ENCODE results near the gene MAPKAPK5.
"Not testable (repeated sequence)": the region's sequence is repeated elsewhere in the genome, so short reads cannot be mapped to it uniquely, and the experiment has no call there.

The MAPKAPK5 gene

DNA sequence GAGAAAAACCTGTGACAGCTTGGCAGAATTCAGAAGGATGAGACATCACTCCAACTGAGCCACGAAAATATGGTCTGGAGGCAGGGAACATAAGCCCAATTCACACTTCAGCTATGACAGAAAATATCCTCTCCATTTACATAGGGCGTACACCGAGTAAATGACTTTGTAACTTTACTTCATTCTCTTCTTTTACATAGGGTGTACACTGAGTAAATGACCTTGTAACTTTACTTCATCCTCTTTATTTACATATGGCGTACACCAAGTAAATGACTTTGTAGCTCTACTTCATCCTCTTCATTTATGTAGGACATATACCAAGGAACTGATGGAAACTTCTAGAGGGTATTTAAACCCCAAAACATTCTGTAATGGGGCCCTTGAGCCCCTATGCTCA lies 14.1 kb upstream of the MAPKAPK5 start:
- DNase-seq (ENCODE audit: low read depth in 2 of 2): no peak

DNA sequence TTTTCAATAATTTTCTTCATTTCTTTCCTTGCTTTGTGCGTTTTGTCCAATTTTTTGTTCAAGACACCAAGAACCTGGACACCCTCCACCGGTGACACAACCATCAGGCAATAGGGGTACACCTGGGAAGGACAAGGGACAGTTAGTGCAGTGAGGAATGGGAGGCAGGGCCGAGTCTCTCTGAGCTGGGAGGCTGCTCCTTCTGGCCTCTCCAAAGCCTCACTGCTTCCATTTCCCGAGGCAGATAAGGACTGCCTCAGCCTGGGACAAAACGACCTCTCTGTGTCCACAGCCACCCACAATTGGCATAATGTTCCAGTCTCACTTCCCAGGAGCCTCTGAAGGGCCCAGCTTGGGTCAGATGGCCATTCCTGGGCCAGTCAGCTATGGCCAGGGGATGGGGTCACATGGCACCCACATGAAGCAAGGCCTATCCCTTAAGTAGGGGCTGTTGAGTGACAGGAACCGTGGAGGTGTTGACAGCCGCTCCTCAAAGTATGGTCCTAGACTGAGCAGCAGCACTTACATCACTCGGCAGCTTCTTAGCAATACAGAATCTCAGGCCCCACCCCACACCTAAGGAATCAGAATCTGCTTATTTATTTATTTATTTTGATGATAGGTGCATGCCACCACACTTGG lies 13.6 kb upstream of the MAPKAPK5 start:
- DNase-seq (ENCODE audit: low read depth in 2 of 2): no peak

DNA sequence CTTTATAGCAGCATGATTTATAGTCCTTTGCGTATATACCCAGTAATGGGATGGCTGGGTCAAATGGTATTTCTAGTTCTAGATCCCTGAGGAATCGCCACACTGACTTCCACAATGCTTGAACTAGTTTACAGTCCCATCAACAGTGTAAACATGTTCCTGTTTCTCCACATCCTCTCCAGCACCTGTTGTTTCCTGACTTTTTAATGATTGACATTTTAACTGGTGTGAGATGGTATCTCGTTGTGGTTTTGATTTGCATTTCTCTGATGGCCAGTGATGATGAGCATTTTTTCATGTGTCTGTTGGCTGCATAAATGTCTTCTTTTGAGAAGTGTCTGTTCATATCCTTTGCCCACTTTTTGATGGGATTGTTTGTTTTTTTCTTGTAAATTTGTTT lies 12.4 kb upstream of the MAPKAPK5 start:
- DNase-seq (ENCODE audit: low read depth in 2 of 2): not testable (repeated sequence)

DNA sequence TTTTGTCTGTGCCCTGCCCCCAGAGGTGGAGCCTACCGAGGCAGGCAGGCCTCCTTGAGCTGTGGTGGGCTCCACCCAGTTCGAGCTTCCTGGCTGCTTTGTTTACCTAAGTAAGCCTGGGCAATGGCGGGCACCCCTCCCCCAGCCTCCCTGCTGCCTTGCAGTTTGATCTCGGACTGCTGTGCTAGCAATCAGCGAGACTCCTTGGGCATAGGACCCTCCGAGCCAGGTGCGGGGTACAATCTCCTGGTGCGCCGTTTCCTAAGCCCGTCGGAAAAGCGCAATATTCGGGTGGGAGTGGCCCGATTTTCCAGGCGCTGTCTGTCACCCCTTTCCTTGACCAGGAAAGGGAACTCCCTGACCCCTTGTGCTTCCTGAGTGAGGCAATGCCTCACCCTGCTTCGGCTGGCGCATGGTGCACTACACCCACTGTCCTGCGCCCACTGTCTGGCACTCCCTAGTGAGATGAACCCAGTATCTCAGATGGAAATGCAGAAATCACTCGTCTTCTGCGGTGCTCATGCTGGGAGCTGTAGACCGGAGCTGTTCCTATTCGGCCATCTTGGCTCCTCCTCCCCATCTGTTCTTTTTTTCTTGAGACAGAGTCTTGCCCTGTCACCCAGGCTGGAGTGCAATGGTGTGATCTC lies 7.2 kb upstream of the MAPKAPK5 start:
- DNase-seq (ENCODE audit: low read depth in 2 of 2): not testable (repeated sequence)

DNA sequence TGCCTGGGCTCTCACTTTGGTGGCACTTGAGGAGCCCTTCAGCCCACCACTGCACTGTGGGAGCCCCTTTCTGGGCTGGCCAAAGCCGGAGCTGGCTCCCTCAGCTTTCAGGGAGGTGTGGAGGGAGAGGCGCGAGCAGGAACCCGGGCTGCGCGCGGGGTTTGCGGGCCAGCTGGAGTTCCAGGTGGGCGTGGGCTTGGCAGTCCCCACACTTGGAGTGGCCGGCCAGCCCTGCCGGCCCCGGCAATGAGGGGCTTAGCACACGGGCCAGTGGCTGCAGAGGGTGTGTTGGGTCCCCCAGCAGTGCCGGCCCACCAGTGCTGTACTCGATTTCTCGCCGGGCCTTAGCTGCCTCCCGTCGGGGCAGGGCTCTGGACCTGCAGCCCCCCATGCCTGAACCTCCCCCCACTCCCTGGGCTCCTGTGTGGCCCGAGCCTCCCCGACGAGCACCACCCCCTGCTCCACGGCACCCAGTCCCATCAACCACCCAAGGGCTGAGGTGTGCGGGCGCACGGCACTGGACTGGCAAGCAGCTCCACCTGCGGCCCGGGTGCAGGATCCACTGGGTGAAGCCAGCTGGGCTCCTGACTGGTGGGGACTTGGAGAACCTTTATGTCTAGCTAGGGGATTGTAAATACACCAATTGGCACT lies 6.4 kb upstream of the MAPKAPK5 start:
- DNase-seq (ENCODE audit: low read depth in 2 of 2): not testable (repeated sequence)

DNA sequence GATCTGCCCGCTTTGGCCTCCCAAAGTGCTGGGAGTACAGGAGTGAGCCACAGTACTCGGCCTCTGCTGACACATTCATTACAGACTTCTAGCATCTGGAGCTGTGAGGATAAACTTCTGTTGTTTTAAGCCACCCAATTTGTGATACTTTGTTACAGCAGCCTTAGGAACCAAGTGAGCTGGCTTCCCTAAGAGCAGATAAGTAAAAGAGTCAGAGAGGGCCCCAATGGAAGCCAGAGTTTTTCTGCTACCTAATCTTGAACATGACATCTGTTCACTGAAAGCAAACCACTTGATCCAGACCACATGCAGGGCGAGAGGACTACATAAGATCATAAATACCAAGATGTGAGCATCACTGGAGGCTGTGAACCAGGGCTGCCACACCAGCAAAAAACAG lies 3.7 kb upstream of the MAPKAPK5 start:
- DNase-seq (ENCODE audit: low read depth in 2 of 2): no peak

DNA sequence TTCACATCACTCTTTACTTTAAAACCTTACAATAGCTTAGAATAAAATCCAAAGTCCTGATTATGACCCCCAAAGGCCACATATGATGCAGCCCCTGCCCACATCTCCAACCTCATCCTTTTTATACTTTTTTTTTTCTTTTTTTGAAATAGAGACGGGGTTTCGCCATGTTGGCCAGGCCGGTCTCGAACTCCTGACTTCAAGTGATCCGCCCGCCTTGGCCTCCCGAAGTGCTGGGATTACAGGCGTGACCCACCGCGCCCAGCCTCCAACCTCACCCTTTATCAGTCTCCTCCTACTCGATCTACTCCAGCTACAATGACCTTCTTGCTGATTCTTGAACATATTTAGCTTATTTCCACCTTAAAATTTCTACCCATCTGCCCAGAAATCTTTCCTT lies 1.2 kb upstream of the MAPKAPK5 start:
- no peak for DNase-seq (ENCODE audit: low read depth in 2 of 2)

DNA sequence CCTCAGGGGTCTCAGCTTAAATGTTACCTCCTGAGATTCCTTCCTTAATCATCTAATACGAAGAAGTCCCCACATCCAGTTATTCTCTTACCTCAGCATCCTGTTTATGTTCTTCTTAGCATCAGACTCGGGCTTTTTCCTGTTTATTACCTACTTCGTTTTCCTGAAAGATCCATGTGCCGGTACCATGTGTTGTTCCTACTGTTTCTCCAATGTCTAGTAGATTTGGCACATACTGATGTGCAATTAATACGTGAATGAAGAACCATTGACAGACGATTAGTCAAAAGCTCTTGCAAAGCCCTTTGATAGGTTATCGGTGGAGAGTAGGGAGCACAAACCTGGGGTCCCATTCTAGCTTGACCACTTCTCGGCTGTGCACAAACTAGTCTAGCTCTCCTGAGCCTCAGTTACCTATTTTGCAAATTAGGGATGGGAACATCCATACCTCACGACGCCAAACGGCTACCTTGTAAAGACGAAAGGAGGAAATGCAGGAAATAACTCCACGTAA lies 735 bp upstream of the MAPKAPK5 start:
- DNase-seq (ENCODE audit: low read depth in 2 of 2): no peak

DNA sequence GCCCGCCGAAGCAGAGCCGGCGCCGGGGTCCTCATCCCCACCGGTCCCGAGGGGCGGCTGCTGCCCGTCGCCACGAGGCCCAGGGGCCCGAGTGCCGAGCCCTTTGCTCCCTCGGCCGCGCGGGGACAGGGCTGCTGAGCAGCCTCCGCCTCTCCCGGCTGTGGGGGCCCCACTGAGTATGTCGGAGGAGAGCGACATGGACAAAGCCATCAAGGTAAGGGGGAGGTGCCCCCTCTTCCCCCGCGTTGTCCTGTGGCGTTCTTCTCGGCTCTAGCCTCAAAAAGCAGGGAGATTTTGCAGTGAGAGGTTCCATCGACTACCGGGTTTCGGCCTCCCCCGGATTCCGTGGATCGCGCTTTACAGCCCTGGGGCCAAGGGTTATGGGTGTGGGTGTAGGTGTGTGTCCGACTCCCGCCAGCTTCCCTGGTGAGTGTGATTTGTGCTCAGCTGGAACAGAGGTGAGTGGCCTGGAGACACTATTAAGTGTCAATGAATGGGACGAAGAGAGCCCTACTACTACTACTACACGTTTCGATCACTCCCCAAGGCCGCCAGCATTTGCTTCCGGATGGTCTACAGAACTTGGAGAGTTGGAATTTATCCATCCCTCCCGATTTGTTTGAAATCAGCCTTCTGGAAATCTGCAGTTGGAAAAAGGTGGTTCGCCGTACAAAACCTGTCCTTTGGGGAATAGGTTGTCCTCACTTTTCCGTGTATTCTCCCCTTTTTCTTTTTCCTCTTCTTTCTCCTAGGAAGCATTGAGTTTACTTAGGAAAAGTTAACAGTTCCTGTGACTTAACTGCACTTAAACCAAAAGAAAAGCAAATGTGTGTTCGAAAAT lies 748 bp downstream of the MAPKAPK5 start:
- DNase-seq (ENCODE audit: low read depth in 2 of 2): peak in 1 of 2 donors; percentile 10

DNA sequence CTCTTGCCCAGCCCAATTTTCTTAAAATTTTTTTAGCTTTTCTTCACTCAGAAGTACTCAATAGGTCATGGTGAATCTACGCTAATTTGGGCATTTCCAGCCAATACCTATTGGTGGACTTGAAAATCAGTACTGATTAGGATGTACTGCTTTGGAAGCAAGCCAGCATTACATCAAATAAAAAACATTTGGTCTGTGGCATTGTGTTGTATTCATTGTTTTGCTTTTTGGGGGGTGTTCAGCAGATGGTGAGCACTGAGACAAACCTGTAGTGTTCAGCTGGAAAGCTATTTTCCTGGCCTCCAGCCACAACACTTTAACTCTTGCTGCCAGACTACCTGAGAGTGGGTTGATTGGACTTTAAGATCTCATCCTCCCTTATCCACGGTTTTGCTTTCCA lies 4.0 kb downstream of the MAPKAPK5 start:
- no peak for DNase-seq (ENCODE audit: low read depth in 2 of 2)

DNA sequence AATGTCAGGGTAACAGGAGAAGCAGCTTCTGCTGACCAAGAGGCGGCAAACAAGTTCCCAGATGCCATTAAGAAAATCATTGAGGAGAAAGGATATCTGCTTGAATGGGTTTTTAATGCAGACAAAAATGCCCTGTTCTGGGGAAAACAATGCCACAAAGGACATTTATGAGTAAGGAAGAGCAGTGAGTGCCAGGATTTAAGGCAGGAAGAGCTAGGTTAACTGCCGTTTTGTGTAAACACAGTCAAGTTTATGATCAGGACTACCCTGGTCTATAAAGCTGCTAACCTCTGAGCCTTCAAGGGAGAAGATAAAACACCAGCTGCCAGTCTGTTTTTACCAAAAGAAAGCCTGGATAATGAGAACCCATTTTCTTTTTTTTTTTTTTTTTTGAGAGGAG lies 8.5 kb downstream of the MAPKAPK5 start:
- DNase-seq (ENCODE audit: low read depth in 2 of 2): no peak

DNA sequence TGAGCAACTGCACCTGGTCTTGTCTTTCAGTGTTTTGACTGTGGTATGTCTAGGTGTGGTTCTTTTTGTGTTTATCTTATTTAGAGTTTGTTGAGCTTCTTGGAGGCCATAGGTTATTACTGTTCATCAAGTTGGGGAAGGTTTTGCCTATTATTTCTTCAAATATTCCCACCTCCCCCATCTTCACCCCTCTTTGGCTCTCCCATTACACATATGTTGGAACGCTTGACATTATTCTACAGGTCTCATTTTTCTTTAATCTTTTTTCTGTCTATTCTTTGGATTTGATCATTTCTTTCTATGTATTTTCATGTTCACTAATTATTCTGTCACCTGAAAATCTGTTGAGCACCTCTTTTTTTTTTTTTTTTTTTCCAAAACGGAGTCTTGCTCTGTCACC lies 16.2 kb downstream of the MAPKAPK5 start:
- DNase-seq (ENCODE audit: low read depth in 2 of 2): no peak

DNA sequence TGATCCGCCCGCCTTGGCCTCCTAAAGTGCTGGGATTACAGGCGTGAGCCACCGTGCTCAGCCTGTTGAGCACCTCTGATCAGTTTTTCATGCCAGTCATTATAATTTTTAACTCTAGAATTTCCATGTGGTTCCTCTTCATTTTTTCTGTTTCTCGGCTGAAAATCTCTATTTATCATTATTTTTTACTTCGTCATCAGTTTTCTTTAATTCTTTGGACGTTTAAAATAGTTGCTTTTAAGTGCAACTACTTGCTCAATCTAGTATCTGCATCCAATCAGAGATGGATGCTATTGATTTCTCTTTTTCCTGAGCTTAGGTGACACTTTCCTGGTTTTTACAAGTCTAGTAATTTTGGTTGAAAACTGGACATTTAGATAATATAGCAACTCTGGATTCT lies 16.8 kb downstream of the MAPKAPK5 start:
- no peak for DNase-seq (ENCODE audit: low read depth in 2 of 2)

DNA sequence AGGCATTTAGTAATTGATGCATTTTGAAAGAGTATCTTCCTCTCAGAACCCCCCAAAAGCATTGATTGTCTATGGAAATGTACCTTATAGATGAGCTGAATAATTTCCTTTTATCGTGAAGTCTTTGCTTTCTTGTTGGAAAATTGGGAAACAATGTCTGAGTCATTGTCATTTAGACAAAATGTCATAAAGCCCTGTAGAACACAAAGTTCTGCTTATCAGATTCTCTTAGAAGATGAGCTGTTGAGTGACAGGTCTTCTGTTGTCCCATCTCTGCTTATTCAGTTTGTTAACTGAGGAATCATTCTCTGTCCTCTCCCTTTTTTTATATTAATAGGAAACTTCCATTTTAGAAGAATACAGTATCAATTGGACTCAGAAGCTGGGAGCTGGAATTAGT lies 22.9 kb downstream of the MAPKAPK5 start:
- DNase-seq (ENCODE audit: low read depth in 2 of 2): no peak

DNA sequence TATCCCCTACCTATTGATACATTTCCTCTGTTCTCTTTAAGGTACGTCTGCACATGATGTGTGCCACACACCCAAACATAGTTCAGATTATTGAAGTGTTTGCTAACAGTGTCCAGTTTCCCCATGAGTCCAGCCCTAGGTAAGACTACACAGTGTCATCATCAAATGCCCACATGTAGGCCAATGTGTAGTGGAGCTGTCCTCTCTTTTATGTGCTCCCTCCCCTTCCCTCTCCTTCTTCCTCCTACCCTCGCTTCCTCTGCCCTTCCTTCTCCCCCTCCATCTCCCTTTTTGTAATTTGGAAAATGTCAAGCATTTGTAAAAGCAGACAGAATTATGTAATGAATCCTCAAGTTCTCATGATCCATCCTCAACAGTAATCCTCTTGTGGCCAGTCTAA lies 25.5 kb downstream of the MAPKAPK5 start:
- no peak for DNase-seq (ENCODE audit: low read depth in 2 of 2)

DNA sequence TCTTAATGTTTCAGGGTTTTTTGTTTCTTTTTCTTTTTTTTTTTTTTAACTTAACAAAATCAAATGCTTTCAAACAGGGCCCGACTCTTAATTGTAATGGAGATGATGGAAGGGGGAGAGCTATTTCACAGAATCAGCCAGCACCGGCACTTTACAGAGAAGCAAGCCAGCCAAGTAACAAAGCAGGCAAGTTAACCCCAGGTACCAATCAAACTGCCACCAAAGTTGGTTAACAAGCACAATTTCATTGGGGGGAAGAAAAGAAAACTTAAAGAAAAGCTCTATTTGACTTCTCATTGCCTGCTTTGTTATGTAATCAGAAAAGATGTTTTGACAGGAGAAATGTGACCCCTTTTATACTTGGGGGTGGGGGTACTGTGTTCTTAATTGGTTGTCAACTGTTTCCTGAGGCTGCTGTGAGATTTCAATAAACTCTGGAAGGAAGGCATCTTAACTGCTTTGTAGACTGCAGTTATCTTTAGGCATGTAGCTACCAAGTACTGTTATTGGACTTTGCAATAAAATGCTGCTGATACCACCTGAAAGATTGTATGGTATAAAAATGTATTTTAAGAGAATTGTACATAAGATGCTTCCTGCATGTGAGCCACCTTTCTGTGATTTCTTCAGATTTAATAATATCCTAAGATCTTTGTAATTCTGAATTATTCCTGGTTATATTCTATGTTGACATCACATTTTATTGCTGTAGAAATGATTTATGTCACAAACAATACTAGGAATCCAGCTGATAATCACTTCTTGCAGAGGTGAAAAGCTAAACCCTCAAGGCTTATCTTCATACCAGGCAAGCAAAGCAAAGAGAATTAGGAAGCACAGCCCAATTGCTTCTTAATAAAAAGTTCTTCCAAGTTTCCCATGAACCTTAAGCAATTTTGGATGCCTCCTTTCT lies 26.9 kb downstream of the MAPKAPK5 start:
- DNase-seq (ENCODE audit: low read depth in 2 of 2): no peak

DNA sequence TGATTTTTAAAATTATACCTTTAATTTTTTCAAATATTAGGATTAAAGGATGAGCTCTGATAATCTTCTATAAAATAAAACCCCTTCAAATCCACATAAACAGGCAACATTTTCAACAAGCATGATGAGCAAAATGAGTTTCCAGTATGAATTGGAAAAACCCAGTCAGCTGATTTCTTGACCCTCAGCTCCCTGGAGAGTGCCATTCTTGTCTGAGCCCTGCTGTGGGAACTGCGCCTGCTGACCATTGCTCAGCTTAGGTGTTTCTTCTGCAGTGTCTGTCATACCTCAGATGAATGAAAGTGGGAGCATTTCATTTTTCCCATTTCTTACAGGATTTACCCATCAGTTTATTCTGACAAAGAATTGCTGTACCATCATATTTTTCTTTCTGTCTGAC lies 27.6 kb downstream of the MAPKAPK5 start:
- no peak for DNase-seq (ENCODE audit: low read depth in 2 of 2)

DNA sequence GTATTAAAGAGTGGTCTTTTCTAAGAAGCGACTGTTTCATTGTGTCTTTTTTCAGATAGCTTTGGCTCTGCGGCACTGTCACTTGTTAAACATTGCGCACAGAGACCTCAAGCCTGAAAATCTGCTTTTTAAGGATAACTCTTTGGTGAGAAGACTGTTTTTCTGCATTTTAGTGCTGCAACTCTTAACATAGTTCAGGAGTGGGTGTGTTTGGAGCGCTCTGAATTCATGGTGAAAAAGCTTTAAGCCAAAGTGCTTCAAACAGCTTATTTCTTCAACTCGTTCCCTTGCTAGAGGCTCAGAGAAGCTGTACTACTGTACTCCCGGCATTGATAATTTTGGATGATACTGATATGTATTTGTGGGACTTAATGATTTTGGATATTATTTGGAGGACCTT lies 28.2 kb downstream of the MAPKAPK5 start:
- no peak for DNase-seq (ENCODE audit: low read depth in 2 of 2)

DNA sequence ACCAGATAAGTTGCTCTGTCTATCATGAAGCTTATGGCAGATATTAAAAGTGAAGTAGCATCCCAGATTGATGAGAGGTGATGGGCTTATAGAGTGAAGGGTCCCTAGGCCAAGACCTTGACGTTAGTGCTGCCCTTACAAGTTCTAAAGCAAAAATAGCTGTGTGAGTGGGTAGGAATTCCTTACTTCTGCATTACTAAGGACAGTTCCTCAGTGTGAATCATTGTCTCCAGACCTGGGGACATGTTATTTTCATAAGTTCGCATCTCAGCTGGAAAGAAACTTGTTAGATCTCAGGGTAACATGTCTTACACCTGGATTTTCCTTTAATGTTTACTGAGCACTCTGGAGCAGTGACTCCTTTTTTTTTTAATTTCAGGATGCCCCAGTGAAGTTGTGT lies 28.7 kb downstream of the MAPKAPK5 start:
- DNase-seq (ENCODE audit: low read depth in 2 of 2): no peak

DNA sequence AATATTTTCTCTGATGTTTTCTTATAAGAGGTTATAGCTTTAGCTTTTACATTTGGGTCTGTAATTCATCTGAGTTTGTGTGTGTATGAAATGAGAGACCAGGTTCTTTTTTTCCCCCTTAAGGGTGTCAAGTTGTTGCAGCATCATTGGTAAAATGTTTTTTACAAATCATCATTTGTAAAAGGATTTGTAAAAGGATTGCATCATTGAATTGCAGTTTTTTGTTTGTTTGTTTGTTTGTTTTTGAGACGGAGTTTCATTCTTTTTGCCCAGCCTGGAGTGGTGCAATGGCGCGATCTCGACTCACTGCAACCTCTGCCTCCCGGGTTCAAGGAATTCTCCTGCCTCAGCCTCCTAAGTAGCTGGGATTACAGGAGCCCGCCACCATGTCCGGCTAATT lies 31.1 kb downstream of the MAPKAPK5 start:
- no peak for DNase-seq (ENCODE audit: low read depth in 2 of 2)

DNA sequence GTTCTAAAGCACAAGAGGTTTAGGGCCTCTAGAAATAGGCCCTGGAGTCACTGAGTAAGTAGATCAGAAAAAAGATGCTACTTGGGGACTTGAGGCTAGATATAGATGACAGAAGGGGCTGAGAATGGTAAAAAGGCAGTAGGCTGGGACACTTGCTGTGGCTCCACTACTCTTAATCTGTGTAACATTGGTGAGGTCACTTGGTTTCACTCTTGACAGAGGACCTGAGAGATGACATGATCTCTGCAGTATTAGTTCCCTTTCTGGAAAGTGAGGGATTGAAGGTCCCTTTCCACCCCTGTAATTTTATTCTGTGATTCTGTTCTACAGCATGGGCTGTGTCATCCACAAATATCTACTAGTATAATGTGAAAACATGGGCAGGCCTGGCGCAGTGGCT lies 39.7 kb downstream of the MAPKAPK5 start:
- no peak for DNase-seq (ENCODE audit: low read depth in 2 of 2)

Measured in stimulated activated CD8-positive, alpha-beta memory T cell treated with anti-CD3 and anti-CD28 coated beads, Interleukin-15, amount 100 ng/mL, for 48 hours (primary cell).